K562 (cell line): ENCODE data around the gene TYW5. TPM values are rescaled to one million over a fixed set of nuclear protein-coding genes. Genes with fewer than 3 reads are reported as not detected.

Source experiments
- E2F4 ChIP-seq: sonication (generic); formaldehyde crosslinking; IDR thresholded peaks from 2 replicates; pipeline ENCODE4 v1.8.0; 2022; ENCODE audit warnings: mild to moderate bottlenecking, low read depth, missing genetic modification reagents
- E2F8 ChIP-seq: fragments of 450-650 bp; IDR thresholded peaks from 2 replicates; pipeline ENCODE4 v1.7.1; 2018; ENCODE audit warnings: mild to moderate bottlenecking, low read depth; ENCODE audit not compliant: partially characterized antibody
- EZH2 ChIP-seq: IDR thresholded peaks from 2 replicates; pipeline ENCODE4 v1.6.1; 2012; ENCODE audit warnings: low read depth, mild to moderate bottlenecking, inconsistent platforms, low read length, borderline replicate concordance
- FIP1L1 ChIP-seq: fragments of 200-400 bp; formaldehyde crosslinking; IDR thresholded peaks from 2 replicates; pipeline ENCODE4 v1.6.1; 2018; ENCODE audit warnings: mild to moderate bottlenecking, low read depth, low read length; ENCODE audit not compliant: poor library complexity, severe bottlenecking
- FOXM1 ChIP-seq, 2 experiments: fragments of 450-650 bp in 1 of 2; sonication (generic) in 1 of 2; formaldehyde crosslinking in 1 of 2; IDR thresholded peaks; 2 replicates each; pipeline versions ENCODE4 v1.6.1 to v1.9.0; 2017 to 2022; ENCODE audit warnings: low read depth in 2 of 2, mild to moderate bottlenecking in 2 of 2, missing genetic modification reagents in 1 of 2, moderate library complexity in 1 of 2
- HDAC8 ChIP-seq: fragments of 450-650 bp; IDR thresholded peaks from 2 replicates; pipeline ENCODE4 v1.6.1; 2016; ENCODE audit warnings: mild to moderate bottlenecking, missing genetic modification characterization, moderate library complexity, missing compliant biosample characterization
- HOXB6 ChIP-seq: fragments of 250-450 bp; sonication (Bioruptor Pico); IDR thresholded peaks from 2 replicates; pipeline ENCODE4 v1.5.1; 2022; ENCODE audit warnings: mild to moderate bottlenecking, borderline replicate concordance
- MED1 ChIP-seq: sonication (generic); formaldehyde crosslinking; IDR thresholded peaks from 2 replicates; pipeline ENCODE4 v1.8.1; 2023; ENCODE audit warnings: missing genetic modification reagents, borderline replicate concordance
- ZNF398 ChIP-seq: fragments of 250-450 bp; sonication (Bioruptor Pico); IDR thresholded peaks from 2 replicates; pipeline ENCODE4 v1.8.0; 2021; ENCODE audit warnings: moderate library complexity, mild to moderate bottlenecking, inconsistent platforms
- ZNF407 ChIP-seq: fragments of 450-650 bp; IDR thresholded peaks from 2 replicates; pipeline ENCODE4 v1.6.1; 2016; ENCODE audit warnings: low read depth
- ZNF512 ChIP-seq: IDR thresholded peaks from 2 replicates; pipeline ENCODE4 v1.6.1; 2016; ENCODE audit warnings: missing genetic modification characterization, missing compliant biosample characterization
- polyA plus RNA-seq, 8 experiments: library from polyadenylated mRNA; depleted of rRNA in 4 of 8; stranded (reverse) in 5 of 8; unstranded in 3 of 8; fragments of >200 nt; fragmentation: Nextera tagmentation in 2 of 8; fragmentation: Illumina TruSeq in 1 of 8; extraction: Ambion mirVana in 2 of 8; extraction: Trizol in 1 of 8; gene quantifications; 2 replicates each; pipeline versions ENCODE4 v1.2.1 to v1.2.3, GENCODE V29; 2011 to 2014; ENCODE audit warnings: inconsistent platforms in 1 of 8, missing spikeins in 1 of 8
- total RNA-seq, 7 experiments: library from RNA; depleted of rRNA in 6 of 7; stranded (reverse); fragments of >200 nt in 6 of 7; fragmentation: Illumina TruSeq in 2 of 7; extraction: Trizol in 2 of 7; gene quantifications; 2 replicates each; pipeline versions ENCODE4 v1.2.1 to v1.2.3, GENCODE V29; 2011 to 2021; ENCODE audit warnings: low replicate concordance in 1 of 7

TYW5 gene
- total and polyA plus RNA-seq, 9 of the 15 experiments (the other 6 are each of a cell fraction or from before 2014, with no cell fraction given), result 3.6 to 7.7 (median 4.6) TPM

- no peak for TF ChIP-seq ZNF407
- no peak for TF ChIP-seq HOXB6 (CRISPR knock-in tag)
- TF ChIP-seq FIP1L1, result no peak
- no peak for TF ChIP-seq ZNF398
- no peak for TF ChIP-seq ZNF512 (tag)
- no peak for TF ChIP-seq E2F8
- no peak for TF ChIP-seq MED1 (CRISPR knock-in tag)
- no peak for TF ChIP-seq E2F4 (CRISPR knock-in tag)
- TF ChIP-seq EZH2, result no peak
- no peak for TF ChIP-seq HDAC8 (tag)
- TF ChIP-seq FOXM1 (IDR thresholded peaks at IDR 0.05; ENCODE audit: low read depth), result no peak
- no peak for TF ChIP-seq FOXM1 (CRISPR knock-in tag; IDR thresholded peaks at IDR 0.05; ENCODE audit: low read depth)
Observed at GRCh38 chr2:199928226-199928625, 27.1 kb downstream of the TYW5 start (continued).
